ACC112 (cell line): ENCODE measurements around the gene DOK6.
A peak's percentile ranks its signal among the peaks of the same experiment; 100 is the strongest.

Experiments used
- H2AFZ ChIP-seq: fragments of 200-600 bp; sonication (generic); one replicate; pipeline ENCODE4 v1.6.0; 2017; ENCODE audit warnings: antibody characterized with exemption, low read length; ENCODE audit not compliant: unreplicated experiment
- H3K27ac ChIP-seq: fragments of 200-600 bp; sonication (generic); 2 replicates; pipeline ENCODE4 v1.5.1; 2014; ENCODE audit warnings: low read depth, mild to moderate bottlenecking, antibody characterized with exemption, low read length, moderate library complexity
- H3K27me3 ChIP-seq: fragments of 200-600 bp; sonication (generic); 2 replicates; pipeline ENCODE4 v1.6.1; 2014; ENCODE audit warnings: mild to moderate bottlenecking, antibody characterized with exemption, low read length, moderate library complexity, mixed read lengths; ENCODE audit not compliant: insufficient read depth
- H3K36me3 ChIP-seq: fragments of 200-600 bp; sonication (generic); 2 replicates; pipeline ENCODE4 v1.6.1; 2016; ENCODE audit warnings: mild to moderate bottlenecking, antibody characterized with exemption, low read length, moderate library complexity, mixed read lengths; ENCODE audit not compliant: insufficient read depth
- H3K4me1 ChIP-seq: fragments of 200-600 bp; sonication (generic); one replicate; pipeline ENCODE4 v1.6.1; 2016; ENCODE audit warnings: low read length, mixed read lengths; ENCODE audit not compliant: insufficient read depth, unreplicated experiment, control insufficient read depth
- H3K4me3 ChIP-seq: fragments of 200-600 bp; sonication (generic); 2 replicates; pipeline ENCODE4 v1.5.1; 2014; ENCODE audit warnings: mild to moderate bottlenecking, low read depth, low read length
- H3K79me2 ChIP-seq: fragments of 200-600 bp; sonication (generic); one replicate; pipeline ENCODE4 v1.6.0; 2016; ENCODE audit warnings: low read length; ENCODE audit not compliant: control insufficient read depth, unreplicated experiment, insufficient read depth

Gene DOK6

GRCh38 chr18:69674966-69675365 lies 274.3 kb downstream of the DOK6 start:
- H3K27ac ChIP-seq = peak overlapping the region; percentile 29
- no peaks in the 10 kb centered on the region for H3K27me3 ChIP-seq
- no peak overlapping the region for H3K4me3 ChIP-seq
- H3K36me3 ChIP-seq = no peaks in the 10 kb centered on the region
- no peaks in the 10 kb centered on the region for H3K79me2 ChIP-seq
- no peaks in the 10 kb centered on the region for H3K4me1 ChIP-seq
- H2AFZ ChIP-seq = no peak overlapping the region

- Histone ChIP-seq H3K4me3 (no peak overlapping the region), H3K4me1 (no peaks in the 10 kb centered on the region), H3K27ac (no peak overlapping the region), H3K27me3 (no peaks in the 10 kb centered on the region), H3K36me3 (no peaks in the 10 kb centered on the region), H2AFZ (no peak overlapping the region), H3K79me2 (no peaks in the 10 kb centered on the region)
Observed at GRCh38 chr18:69677595-69677994, 276.9 kb downstream of the DOK6 start.

DNA sequence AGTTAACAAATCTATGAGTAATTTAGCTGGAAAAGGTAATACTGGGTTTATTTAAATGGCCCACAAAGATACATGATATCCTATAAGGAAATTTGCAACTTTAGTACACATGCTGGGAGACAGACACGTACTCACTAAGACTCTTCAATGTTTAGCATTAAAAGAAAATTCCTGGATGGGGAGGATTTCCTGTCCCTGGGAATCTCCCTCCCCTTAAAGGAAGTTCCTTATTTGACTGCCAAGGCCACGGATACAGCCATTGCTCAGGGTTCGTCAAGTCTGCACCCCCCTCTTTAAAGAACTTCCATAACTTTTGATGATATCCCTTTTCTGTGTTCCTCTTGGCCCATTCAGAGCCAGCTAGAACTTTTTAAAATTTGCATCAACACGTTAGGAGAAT lies 279.4 kb downstream of the DOK6 start:
- Histone ChIP-seq H3K4me3 (no peak overlapping the region), H2AFZ (no peak overlapping the region), H3K79me2 (no peaks in the 10 kb centered on the region), H3K36me3 (no peaks in the 10 kb centered on the region), H3K27me3 (no peaks in the 10 kb centered on the region), H3K4me1 (no peaks in the 10 kb centered on the region), H3K27ac (no peak overlapping the region)

- H3K4me1 ChIP-seq = peaks cover 6% of the 10 kb centered on the region
- no peak overlapping the region for H3K27ac ChIP-seq
- no peak overlapping the region for H2AFZ ChIP-seq
- H3K4me3 ChIP-seq = no peak overlapping the region
- H3K27me3 ChIP-seq = no peaks in the 10 kb centered on the region
- no peaks in the 10 kb centered on the region for H3K36me3 ChIP-seq
- H3K79me2 ChIP-seq = no peaks in the 10 kb centered on the region
Observed at GRCh38 chr18:69683176-69683575, 282.5 kb downstream of the DOK6 start.

DNA sequence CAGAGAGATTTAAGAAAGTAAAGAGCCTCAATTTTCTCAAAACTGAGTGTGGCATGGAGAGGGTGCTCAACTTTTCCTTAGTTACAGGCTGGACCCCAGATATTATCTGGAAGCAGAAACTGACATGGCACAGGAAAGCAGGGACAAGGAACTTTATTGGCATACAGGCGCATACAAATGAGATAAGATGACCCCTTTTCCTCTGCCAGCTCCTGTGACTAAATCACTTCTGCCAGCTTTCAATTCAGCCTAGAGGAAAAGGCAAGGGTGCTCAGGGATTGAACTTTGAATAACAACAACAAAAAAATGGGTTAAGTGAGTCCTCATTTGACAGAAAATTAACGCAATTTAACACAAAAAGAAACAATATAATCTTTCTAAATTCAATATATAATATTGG lies 284.1 kb downstream of the DOK6 start:
- no peaks in the 10 kb centered on the region for H3K36me3 ChIP-seq
- H3K27me3 ChIP-seq = no peaks in the 10 kb centered on the region
- H3K4me3 ChIP-seq = no peak overlapping the region
- H3K4me1 ChIP-seq = peaks cover 21% of the 10 kb centered on the region
- H2AFZ ChIP-seq = no peak overlapping the region
- H3K27ac ChIP-seq = no peak overlapping the region
- H3K79me2 ChIP-seq = no peaks in the 10 kb centered on the region

DNA sequence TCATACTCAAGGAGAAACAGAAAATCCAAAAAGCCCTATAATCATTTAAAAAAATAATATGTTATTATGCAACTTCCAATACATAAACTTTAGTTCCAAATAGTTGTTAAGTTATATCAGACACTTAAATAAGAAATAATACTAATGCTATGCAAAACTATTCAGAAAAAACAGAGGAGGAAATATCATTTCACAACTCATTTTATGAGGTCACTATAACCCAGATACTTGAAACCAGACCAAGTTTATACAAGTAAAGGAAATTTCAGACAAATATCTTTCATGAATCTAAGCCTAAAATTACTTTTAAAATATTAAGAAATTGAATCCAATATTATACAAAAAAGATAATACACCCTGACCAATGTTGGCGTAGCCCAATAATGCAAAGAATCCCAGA lies 286.2 kb downstream of the DOK6 start:
- Histone ChIP-seq H3K79me2 (no peaks in the 10 kb centered on the region), H2AFZ (no peak overlapping the region), H3K4me1 (peaks cover 30% of the 10 kb centered on the region), H3K36me3 (no peaks in the 10 kb centered on the region), H3K27me3 (no peaks in the 10 kb centered on the region), H3K4me3 (no peak overlapping the region), H3K27ac (no peak overlapping the region)

DNA sequence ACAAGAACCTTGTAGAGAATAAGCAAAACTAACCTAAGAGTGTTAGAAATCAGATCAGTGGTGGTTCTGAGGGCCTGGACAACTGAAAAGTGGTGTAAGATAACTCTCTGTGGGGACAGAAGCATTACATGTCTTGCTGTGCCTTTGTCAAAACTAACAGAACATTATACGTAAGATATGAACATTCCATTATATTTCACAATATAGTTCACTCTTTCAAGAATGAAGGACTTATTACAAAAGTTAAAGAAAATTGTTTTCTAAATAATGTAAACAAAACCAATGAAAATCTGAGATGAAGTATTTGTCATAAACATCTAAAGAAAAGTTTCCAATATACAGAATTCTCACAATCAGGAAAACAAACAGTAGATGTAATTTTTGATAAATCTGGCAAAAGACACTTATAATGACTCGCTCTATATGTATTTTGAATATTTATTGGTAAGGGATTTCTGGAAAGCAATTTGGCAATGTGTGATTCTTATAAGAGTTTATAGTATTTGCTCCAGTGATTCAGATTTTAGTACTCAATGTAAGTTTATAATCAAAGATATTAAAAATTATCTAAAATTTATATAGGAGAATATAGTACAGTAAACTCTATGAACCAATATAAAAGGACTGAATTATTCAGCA lies 288.6 kb downstream of the DOK6 start:
- Histone ChIP-seq H3K79me2 (no peaks in the 10 kb centered on the region), H3K4me3 (no peak overlapping the region), H3K27ac (peak overlapping the region; percentile 92), H2AFZ (peak overlapping the region; percentile 75), H3K27me3 (no peaks in the 10 kb centered on the region), H3K36me3 (no peaks in the 10 kb centered on the region), H3K4me1 (peaks cover 30% of the 10 kb centered on the region)

- no peaks in the 10 kb centered on the region for H3K27me3 ChIP-seq
Observed at GRCh38 chr18:69691008-69691760, 290.5 kb downstream of the DOK6 start.

GRCh38 chr18:69697069-69697468 lies 296.4 kb downstream of the DOK6 start:
- Histone ChIP-seq H3K27me3 (no peaks in the 10 kb centered on the region), H2AFZ (no peak overlapping the region), H3K36me3 (no peaks in the 10 kb centered on the region), H3K4me1 (no peaks in the 10 kb centered on the region), H3K79me2 (no peaks in the 10 kb centered on the region), H3K27ac (no peak overlapping the region), H3K4me3 (no peak overlapping the region)

More at GRCh38 chr18:69691008-69691760, 290.5 kb downstream of the DOK6 start:
- Histone ChIP-seq H3K79me2 (no peaks in the 10 kb centered on the region), H3K27ac (no peak overlapping the region), H3K4me1 (peaks cover 30% of the 10 kb centered on the region), H2AFZ (no peak overlapping the region), H3K4me3 (no peak overlapping the region), H3K36me3 (no peaks in the 10 kb centered on the region)

DNA sequence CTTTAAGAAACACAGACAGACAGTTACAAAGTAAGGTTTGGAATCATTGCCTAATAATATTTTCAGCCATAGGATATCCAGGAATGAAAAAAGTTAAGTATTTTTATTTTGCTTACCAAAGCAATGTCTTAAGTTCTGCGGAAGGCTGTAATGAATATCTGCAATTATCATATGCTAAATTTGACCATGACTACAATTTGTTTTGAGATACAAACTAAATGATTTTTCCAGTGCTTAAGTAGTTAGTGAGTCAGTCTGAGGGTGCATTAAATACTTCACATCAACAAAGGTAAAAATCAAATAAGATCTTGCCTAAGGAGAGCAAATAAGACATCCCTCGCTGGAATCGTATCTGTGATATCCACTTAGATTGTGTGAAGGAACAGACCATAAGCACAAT lies 297.0 kb downstream of the DOK6 start:
- Histone ChIP-seq H3K27me3 (no peaks in the 10 kb centered on the region), H2AFZ (no peak overlapping the region), H3K27ac (no peak overlapping the region), H3K79me2 (no peaks in the 10 kb centered on the region), H3K4me3 (no peak overlapping the region), H3K36me3 (no peaks in the 10 kb centered on the region), H3K4me1 (no peaks in the 10 kb centered on the region)

DNA sequence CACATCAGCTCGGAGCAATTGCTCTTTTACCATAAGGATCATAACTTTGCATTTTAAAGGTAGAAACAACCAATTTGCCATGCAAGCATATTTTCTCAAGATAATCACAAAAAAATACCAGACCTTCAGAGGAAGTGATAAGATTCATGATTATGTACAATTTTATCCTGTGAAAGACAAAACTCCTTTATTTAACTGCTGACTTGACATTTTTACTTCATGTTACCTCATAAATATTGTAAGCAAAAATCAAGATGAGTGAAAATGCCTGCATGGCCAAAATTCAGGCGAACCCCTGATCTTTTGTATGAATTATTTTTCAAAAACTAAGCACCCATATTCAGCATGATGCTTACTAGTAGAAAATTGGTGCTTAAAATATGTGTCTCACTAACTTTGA lies 300.6 kb downstream of the DOK6 start:
- no peaks in the 10 kb centered on the region for H3K36me3 ChIP-seq

More for the DNA sequence above, 300.6 kb downstream of the DOK6 start:
- Histone ChIP-seq H3K4me1 (no peaks in the 10 kb centered on the region), H3K27ac (no peak overlapping the region), H3K4me3 (no peak overlapping the region), H3K27me3 (no peaks in the 10 kb centered on the region), H2AFZ (no peak overlapping the region), H3K79me2 (no peaks in the 10 kb centered on the region)
